HG03135 (cell line): Measurements from ENCODE around the gene FAM13A.

Source experiments
- ATAC-seq: cut with Tn5 transposase; IDR thresholded peaks from one replicate; pipeline ENCODE4 v1.9.1; 2021; ENCODE audit warnings: mild to moderate bottlenecking, moderate library complexity; ENCODE audit not compliant: unreplicated experiment

FAM13A gene

DNA sequence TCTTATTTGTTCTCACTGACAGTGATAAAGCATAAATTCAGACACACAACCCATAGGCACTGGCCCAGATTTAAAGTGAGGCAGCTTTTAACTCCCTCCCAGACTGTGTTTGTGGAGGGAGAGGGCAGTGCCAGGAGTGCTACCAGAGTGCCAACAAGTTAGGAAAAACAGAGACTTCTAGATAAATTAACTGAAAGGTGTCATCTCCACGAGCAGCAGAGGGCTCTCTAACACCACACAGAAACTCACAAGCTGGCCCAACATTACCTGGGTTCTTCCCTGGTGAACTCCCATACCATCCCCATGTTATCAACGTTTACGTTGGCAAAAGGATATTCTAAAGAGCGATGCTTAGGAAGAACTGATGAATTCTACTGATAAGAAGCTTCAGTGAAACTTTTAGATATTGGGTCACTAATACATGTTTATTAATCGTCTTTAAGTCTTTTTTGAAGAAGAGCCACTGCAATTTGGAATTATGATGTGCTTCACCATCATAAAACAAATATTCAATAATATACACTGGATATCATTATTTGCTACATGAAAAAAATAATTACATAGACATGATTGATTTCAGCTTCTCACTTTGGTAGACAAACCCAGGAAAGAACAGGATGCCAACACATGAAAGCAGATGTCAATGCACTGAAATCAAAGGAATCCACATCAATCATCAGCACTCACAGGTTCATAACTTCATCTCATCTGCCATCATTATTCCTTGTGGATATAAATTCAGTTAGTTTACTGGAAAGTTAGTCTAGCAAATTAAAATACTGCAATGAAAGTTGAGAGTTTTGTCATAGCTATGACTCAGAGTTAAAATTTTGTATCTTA is 238.1 kb downstream of the FAM13A start:
- no peak for ATAC-seq

DNA sequence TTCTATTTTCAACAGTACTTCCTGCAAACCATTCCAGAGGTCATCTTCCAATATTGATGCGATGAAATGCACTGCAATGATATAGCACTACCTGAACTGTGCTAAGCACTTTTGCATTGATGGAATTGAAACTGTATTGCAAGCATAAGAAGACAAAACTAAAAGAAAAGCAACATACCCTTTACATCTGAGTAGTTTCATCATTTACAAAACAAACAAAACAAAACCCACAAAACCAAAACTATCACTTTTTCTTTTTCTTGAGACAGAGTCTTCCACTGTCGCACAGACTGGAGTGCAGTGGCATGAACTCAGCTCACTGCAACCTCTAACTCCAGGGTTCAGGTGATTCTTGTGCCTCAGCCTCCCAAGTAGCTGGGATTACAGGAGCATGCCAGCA is 239.2 kb downstream of the FAM13A start:
- ATAC-seq, result no peak

DNA sequence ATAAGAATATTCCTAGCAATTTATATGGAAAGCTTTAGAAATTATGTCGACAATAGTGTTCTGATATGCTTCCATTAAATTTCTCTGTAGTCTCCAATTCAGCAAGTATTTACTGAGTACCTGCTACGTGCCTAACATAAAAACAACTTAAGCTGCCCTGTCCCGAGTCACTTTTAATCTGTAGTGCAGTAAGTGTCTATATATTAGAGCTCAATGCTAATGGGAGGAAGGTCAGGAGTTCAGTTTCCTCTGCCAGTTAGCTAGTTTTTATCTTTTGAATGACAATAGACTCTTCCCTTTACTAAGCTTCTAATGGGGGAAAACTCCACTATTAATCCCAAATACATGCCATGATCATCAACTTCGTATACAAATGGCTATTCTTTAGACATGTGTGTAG is 240.6 kb downstream of the FAM13A start:
- no peak for ATAC-seq

DNA sequence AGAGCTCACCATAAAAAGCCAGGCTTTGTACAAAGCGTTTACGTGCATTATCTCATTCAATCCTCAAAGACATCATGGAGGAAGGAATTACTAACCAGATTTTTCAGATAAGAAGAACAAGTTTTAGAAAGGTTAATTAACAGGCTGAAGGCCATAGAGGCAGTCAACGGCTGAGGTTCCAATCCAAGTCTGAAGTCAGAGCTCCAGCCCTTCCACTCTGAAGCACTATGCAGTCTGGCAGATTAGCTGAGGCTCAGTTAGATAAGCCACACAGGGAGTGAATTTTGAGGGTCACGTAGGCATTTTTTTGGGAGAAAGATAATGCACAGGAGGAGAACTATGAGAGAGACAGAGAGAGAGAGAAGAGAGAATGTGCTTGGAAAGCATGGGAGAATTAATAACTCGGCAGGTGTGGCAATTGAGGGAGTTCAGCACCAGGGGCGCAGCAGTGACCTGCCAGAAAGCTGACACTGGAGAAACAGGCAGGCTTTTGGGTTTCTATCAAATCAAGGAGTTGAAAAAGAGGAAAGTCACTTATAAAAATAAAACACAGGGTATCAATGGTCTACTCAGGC is 242.9 kb downstream of the FAM13A start:
- ATAC-seq, result no peak

DNA sequence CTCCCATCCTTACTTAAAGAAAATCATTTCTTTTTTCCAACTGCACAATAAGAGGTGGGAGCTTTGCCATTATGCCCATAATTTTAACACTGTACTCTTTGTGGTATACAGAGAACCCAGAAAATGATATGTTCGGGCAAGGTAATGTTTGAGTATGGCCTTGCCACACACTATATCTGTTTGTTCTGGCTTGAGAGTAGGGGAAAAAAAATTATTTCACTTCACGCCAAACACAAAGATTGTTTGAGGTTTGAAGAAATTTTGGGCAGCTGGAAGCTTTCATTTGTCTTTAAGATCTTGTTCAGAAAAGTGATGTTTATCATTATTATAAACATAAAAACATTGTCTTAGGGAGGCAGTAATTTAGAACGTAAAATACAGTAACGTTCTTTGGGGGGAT is 244.0 kb downstream of the FAM13A start:
- no peak for ATAC-seq

DNA sequence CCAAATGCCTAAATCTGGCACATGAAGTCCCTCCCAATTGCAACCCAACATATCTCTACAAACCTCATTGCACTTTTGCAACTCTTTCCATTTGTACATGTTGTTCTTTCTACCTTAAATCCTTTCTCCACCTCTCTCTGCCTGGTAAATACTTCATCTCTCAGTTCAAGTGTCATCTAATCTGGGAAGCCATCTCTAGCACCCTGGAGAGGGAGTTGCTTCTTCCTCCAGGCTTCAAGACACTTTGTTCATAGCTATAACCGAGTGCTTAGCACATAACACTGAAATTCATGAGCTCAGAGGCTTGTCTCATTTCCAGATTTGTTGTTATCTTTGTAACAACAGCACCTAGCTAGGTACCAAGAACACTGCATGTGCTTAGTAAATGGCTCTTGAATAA is 244.6 kb downstream of the FAM13A start:
- no peak for ATAC-seq

DNA sequence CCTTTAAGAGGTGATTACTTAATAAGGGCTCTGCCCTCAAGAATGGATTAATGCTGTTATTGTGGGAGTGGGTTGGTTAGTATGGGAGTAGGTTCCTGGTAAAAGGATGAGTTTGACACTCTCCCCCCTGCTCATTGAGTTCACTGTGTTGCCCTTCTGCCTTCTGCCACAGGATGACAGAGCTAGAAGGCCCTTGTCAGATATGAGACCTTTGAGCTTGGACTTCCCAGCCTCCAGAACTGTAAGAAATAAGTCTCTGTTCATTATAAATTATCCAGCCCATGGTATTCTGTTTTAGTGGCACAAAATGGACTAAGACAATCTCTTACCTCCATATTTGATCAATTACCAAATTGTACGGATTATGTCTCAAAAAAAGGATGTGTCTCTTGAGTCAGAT is 245.1 kb downstream of the FAM13A start:
- ATAC-seq, result no peak

DNA sequence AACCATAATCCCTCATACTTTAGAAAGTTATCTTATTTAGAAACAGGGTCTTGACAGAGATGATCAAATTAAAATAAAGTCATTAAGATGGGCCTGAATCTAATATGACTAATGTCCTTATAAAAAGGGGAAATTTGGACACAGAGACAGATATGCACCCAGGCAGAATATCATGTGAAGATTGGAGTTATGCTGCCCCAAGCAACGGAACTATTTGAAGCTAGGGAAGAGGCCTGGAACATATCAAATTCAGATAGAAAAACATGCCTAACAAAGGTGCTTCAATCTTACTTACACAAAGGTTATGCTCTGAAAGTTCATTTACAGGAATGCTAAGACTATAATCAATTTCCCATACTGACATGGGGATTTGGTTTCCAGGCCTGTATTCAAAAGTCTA is 246.7 kb downstream of the FAM13A start:
- no peak for ATAC-seq

DNA sequence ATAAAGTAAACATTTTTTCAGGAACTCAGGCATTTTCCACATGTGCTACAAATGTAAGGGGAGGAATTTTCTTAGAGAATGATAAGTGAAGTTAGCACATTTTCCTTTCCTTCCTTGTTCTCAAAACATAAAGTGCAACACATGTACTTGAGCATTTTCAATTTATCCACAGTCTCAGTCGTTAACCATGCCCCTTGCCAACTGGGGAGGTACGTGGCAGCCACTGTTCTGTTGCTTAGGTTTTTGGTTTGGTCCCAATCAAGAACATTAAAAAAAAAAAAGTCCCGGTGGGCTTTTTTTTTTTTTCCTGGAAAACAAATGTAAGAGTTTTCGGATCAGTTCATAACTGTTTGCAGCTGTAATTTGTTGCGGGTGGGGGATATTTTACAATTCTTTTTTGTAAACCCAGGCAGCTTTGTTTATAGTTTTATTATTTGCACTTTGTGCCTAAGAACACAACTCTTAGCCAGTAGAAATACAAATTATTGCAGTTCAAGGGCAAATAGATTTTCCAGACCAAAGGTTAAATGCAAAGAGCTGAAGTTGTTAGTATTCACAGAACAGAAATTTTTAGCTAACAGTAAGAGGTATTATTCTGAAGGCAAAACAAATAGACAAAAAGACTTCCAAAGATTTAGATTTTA is 247.3 kb downstream of the FAM13A start:
- ATAC-seq, result no peak

DNA sequence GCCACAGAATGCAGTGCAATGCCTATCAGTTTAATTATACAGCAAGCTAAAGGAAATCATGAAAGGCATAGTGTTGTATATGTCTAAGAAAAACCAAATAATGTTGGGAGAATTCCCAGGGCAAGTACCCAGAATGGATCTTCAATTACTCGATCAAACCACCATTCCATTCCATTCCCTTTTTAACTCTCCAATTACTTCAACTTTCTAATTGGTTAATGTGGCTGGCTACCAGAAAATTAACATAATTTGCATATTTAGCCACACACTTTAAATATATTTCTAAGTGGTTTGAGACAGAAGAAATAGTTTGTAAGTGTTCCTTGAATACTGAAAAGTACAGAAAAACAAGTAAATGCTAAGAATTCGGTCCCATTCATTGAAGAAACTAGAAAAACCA is 247.9 kb downstream of the FAM13A start:
- no peak for ATAC-seq

DNA sequence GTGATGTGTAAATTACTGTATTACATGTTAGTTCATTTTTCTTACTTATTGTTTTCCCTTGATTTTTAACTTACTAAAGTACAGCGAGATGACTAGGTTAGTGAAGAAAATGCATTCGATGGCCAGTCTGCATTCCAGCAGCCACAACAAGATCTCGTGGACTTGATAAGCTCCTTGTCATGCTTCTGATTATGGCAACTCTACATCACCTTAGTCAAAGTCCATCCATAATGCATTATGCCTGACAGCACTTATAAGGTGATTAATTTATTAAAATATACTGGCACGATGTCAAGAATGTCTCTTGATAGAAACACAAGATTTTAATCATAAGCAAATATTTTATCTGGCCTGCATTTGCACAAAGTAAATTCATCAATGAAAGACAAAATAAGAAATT is 249.5 kb downstream of the FAM13A start:
- ATAC-seq, result no peak

DNA sequence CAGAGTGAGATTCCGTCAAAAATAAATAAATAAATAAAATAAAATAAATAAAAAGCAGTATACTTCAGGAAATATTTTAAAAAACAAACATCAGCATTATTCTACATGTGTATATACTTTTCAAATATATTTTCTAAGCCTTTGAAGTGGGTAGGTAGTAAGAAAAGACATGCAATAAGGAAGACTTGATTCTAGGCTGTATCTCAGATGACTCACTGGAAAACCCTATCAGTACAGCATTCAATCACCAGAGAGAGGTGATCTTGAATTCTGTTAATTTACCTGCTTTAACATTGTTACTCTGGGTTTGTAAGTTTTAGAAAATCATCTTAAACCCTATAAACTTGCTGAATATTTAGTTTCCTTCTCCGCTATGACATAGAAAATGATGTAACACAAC is 252.8 kb downstream of the FAM13A start:
- no peak for ATAC-seq

DNA sequence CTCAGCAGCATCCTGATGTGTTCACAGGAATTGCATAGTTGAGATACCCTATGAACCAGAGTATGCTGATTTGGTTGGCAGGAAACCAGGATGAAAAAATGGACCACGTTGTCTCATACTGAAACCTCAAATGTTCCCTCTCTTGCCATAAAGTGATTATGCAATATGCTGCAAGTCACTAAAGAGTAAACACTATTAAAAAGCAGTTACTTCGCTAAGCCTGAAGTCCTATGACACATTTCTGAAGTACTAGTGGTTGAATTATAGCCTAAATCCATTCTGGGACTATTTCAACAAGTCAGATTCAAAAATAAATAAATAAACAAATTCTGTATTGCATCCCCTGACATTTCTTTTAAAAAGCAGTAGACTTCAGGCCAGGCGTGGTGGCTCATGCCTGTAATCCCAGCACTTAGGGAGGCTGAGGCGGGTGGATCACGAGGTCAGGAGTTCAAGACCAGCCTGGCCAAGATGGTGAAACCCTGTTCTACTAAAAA is 253.3 kb downstream of the FAM13A start:
- ATAC-seq, result peak; percentile 66

DNA sequence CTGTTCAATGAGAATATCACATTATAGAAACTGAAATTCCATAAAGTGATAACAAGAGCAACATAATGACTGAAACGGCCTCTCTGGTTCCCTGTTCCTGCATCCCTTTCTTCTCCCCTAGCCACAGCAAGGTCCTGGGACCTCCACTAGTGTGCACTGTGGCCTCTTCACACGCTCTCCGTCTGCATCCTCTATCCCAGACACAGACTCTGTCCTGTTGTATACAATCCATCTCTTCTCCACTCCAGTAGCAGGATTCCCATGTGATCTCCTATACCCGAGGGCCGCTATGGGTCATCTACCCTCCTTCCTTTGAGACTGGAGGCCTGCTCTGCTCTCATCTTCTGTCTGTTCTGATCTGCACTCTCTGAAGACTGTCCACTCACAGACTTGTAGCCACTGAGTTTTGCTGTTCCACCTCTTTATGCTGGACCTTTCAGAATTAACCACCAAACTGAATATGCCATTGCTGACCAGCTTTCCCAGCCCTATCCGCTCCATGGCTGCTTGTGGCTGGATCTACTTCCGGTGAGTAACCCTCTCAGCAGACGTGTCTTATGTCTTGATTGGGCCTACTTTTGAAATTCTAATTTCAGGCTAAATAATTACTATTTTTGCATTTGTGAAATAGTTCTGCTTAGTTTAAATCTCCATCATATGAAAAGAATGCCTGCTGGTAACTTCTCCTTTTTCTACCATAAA is 254.2 kb downstream of the FAM13A start:
- no peak for ATAC-seq

DNA sequence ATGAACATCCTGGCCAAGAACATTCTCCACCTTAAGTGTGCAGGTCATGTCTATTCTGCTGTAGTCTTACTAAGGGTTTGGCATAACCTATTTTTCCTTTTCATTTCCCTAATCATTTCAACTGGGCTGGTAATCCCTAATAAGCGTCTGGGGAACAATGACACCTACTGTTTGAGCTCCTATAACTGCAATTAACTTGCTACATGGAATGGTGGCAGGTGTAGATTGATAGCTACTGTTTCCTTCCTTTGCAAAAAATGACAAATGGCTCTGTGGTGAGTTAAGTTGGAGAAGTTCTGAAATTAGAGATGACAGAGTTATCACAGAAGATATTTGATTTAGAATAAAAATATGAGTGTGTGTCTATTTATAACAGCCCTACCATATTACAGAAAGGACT is 254.8 kb downstream of the FAM13A start:
- ATAC-seq, result no peak

DNA sequence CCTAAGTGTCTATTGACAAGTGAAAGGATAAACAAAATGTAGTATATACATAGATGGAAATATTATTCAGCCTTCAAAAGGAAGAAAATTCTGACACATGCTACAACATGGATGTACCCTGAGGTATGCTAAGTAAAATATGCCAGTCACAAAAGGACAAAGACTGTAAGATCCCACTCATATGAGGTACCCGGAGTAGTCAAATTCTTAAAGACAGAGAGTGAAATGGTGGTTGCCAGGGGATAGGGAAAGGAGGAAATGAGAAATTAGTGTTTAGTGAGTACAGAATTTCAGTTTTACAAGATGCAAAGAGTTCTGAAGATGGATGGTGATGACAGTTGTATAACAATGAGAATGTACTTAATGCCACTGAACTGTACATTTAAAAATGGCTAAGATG is 257.1 kb downstream of the FAM13A start:
- ATAC-seq, result no peak

DNA sequence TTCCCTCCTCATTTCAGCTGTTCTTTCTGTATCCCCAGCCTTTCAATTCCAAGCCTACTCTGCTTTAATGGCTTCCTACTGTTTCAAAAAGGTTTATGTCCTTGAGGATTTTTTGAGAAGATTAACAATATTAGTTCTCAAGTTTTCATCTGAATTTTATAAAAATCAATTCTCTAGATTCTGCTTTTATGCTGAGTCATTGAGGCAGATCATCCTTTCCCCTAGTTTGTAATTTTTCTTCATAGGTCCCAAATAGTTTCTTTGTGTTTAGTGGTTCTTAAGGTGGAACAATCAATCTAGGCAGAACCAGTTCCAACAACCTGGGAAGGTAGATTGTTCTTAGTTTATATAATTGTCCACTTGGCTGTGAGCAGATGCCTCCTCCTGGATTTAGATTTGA is 259.3 kb downstream of the FAM13A start:
- no peak for ATAC-seq

DNA sequence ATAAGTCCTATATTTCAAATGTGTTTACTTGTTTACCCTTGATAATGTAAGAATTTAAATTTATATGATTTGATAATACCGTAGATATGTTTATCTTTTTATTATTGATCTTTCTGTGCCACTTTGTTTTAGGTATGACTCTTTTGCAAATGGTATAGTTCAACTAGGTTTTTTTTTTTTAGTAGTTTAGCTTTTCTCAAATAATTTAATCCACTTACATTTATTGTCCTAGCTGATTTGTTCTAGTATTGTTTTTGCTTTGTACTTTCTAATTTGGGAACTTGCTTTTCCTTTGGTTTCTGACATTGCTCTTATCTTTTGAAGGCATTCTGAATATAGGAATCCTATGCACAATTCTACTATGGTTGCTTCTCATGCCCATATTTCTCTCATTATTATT is 260.4 kb downstream of the FAM13A start:
- no peak for ATAC-seq

DNA sequence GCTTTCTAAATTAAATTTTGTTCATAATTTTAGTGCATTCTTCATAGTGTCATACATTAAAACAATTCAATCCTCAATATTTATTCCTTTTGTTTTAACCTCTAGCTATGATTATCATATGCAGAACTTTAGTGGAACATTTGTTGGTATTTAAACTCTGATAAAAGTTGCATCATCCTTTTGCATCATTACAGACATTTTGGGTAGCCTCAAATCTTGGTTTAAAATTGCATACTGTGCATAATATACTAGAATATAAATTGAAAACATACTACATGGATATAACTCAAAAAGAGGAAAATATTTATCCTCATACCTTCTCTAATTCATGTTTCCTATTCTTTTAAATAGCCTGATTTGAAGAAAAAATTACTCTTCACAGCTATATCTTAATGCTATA is 262.0 kb downstream of the FAM13A start:
- ATAC-seq, result no peak

DNA sequence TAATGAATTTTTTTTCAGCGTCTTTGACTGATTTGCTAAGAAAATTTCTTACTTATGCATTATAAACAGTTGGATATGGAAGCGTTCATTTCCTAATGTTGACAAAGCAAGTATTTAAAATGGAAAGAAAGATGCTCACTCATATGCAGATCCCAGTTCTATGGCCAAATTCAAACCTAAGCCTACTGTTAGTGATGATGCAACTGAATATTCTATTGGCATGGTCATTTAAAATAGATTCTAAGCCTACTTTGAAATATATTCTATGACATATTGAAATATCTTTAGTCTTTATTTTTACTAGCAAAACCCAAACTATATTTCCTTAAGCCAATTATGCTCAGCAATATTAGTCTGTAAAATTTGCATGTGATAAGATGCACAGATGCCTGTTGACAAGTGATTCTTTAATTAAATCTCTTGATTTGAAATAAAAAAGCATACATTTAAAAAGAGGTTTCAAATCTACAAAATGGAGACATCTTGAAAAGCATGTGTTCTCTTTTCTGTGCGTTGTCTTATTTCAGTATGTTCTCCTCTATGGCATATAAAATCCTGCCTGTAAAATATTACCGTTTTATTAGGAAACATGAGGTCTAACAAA is 262.8 kb downstream of the FAM13A start:
- ATAC-seq, result no peak

DNA sequence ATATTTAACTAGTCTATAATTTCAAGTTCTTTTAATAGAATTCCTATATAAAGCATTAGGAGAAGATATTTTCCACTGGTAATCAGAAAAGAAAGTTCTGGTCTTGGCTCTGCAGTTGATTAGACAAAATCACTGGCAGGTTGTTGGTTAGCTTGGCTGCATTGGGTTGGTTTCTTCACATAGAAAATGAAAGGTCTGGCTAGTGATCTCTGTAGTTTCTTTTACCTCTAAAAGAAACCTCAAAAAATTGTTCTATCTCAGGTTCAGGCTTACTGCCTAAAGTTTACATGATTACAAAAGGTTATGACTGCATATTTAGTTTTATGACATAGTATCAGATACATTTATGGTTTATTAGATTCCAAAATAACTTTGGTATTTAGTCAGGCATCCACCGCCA is 263.5 kb downstream of the FAM13A start:
- ATAC-seq, result peak; percentile 45
